ENCODE measurements around the gene PUM1.

PUM1 gene

GRCh38 chr1:30923597-30923996 lies 141.9 kb downstream of the PUM1 start:
- DNase-seq (ENCODE audit: low spot score), result no peak

GRCh38 chr1:30920827-30921226 lies 144.7 kb downstream of the PUM1 start:
- DNase-seq (ENCODE audit: low spot score), result no peak

GRCh38 chr1:30919025-30919881 lies 146.3 kb downstream of the PUM1 start:
- no peak for DNase-seq (ENCODE audit: low spot score)

GRCh38 chr1:30916296-30916695 lies 149.2 kb downstream of the PUM1 start:
- no peak for DNase-seq (ENCODE audit: low spot score)

- DNase-seq (ENCODE audit: low spot score), result no peak
Observed at GRCh38 chr1:30915491-30916230, 149.9 kb downstream of the PUM1 start.

- no peak for DNase-seq (ENCODE audit: low spot score)
Observed at GRCh38 chr1:30914931-30915330, 150.6 kb downstream of the PUM1 start.

- no peak for DNase-seq (ENCODE audit: low spot score)
Observed at GRCh38 chr1:30914587-30914922, 151.0 kb downstream of the PUM1 start.

GRCh38 chr1:30912913-30913652 lies 152.4 kb downstream of the PUM1 start:
- no peak for DNase-seq (ENCODE audit: low spot score)

GRCh38 chr1:30912224-30912623 lies 153.3 kb downstream of the PUM1 start:
- no peak for DNase-seq (ENCODE audit: low spot score)

- peak; percentile 82 for DNase-seq (ENCODE audit: low spot score)
Observed at GRCh38 chr1:30911059-30911954, 154.2 kb downstream of the PUM1 start.

- DNase-seq (ENCODE audit: low spot score), result no peak
Observed at GRCh38 chr1:30909365-30910068, 156.0 kb downstream of the PUM1 start.

- no peak for DNase-seq (ENCODE audit: low spot score)
Observed at GRCh38 chr1:30908696-30909364, 156.7 kb downstream of the PUM1 start, which contains the start of gene SDC3. Gene SDC3, minus strand, starts transcription at chr1:30908758. Its CDS starts 172 bp downstream, at chr1:30908586.

GRCh38 chr1:30908316-30908695 lies 157.2 kb downstream of the PUM1 start:
- peak; percentile 81 for DNase-seq (ENCODE audit: low spot score)

GRCh38 chr1:30907481-30908315 lies 157.8 kb downstream of the PUM1 start:
- no peak for DNase-seq (ENCODE audit: low spot score)

GRCh38 chr1:30906631-30907441 lies 158.7 kb downstream of the PUM1 start:
- DNase-seq (ENCODE audit: low spot score), result no peak

- DNase-seq (ENCODE audit: low spot score), result no peak
Observed at GRCh38 chr1:30905916-30906620, 159.4 kb downstream of the PUM1 start.

- no peak for DNase-seq (ENCODE audit: low spot score)
Observed at GRCh38 chr1:30905403-30905802, 160.1 kb downstream of the PUM1 start.

GRCh38 chr1:30904962-30905335 lies 160.6 kb downstream of the PUM1 start:
- DNase-seq (ENCODE audit: low spot score), result no peak
